HL-60/S4 treated with retinoic acid at 250 ng/mL for 4 days and 3 days (cell line): ENCODE results near the gene PDE4D.
"Not testable (repeated sequence)": the region's sequence is repeated elsewhere in the genome, so short reads cannot be mapped to it uniquely, and the experiment has no call there.

Source experiments
- in situ Hi-C: fragments of 300-500 bp; cut with MboI; formaldehyde crosslinking; loops from 2 replicates; pipeline ENCODE4 v1.7.0; 2022; ENCODE audit warnings: low sequenced_read_pairs

The PDE4D gene

GRCh38 chr5:58974601-58975000 lies 918.9 kb downstream of the PDE4D start:
- in situ Hi-C loops, result no loop called here

- in situ Hi-C loops, result no loop called here
Observed at GRCh38 chr5:58974083-58974482, 919.4 kb downstream of the PDE4D start.

- in situ Hi-C loops, result no loop called here
Observed at GRCh38 chr5:58972301-58972700, 921.2 kb downstream of the PDE4D start.

- in situ Hi-C loops, result no loop called here
Observed at GRCh38 chr5:58970766-58971165, 922.8 kb downstream of the PDE4D start.

- in situ Hi-C loops, result no loop called here
Observed at GRCh38 chr5:58969795-58970194, 923.7 kb downstream of the PDE4D start.

- in situ Hi-C loops, result no loop called here
Observed at GRCh38 chr5:58969253-58969652, 924.3 kb downstream of the PDE4D start.

- in situ Hi-C loops, result no loop called here
Observed at GRCh38 chr5:58968350-58968749, 925.2 kb downstream of the PDE4D start.

GRCh38 chr5:58967597-58968281 lies 925.8 kb downstream of the PDE4D start:
- in situ Hi-C loops, result no loop called here

GRCh38 chr5:58965677-58966414 lies 927.7 kb downstream of the PDE4D start:
- in situ Hi-C loops, result no loop called here

GRCh38 chr5:58963821-58964220 lies 929.7 kb downstream of the PDE4D start:
- in situ Hi-C loops, result no loop called here

- in situ Hi-C loops, result no loop called here
Observed at GRCh38 chr5:58963361-58963760, 930.2 kb downstream of the PDE4D start.

GRCh38 chr5:58961631-58962280 lies 931.8 kb downstream of the PDE4D start:
- in situ Hi-C loops, result no loop called here

- in situ Hi-C loops, result no loop called here
Observed at GRCh38 chr5:58958701-58959100, 934.8 kb downstream of the PDE4D start.

GRCh38 chr5:58953218-58953617 lies 940.3 kb downstream of the PDE4D start:
- in situ Hi-C loops, result not testable (repeated sequence)

- in situ Hi-C loops, result no loop called here
Observed at GRCh38 chr5:58950224-58950623, 943.3 kb downstream of the PDE4D start.

- in situ Hi-C loops, result no loop called here
Observed at GRCh38 chr5:58946230-58946629, 947.3 kb downstream of the PDE4D start.

- in situ Hi-C loops, result no loop called here
Observed at GRCh38 chr5:58944221-58944620, 949.3 kb downstream of the PDE4D start.

GRCh38 chr5:58940446-58940845 lies 953.1 kb downstream of the PDE4D start:
- in situ Hi-C loops, result no loop called here

GRCh38 chr5:58939664-58940063 lies 953.9 kb downstream of the PDE4D start:
- in situ Hi-C loops, result no loop called here

GRCh38 chr5:58938563-58939424 lies 954.7 kb downstream of the PDE4D start:
- in situ Hi-C loops, result no loop called here

- in situ Hi-C loops, result no loop called here
Observed at GRCh38 chr5:58937031-58937681, 956.4 kb downstream of the PDE4D start.
